Right atrium auricular region (tissue), 2 donors: ENCODE data around the gene BRIP1. TPM values are rescaled to one million over a fixed set of nuclear protein-coding genes. Genes with fewer than 3 reads are reported as not detected.
A peak's percentile ranks its signal among the peaks of the same experiment; 100 is the strongest.
"Not testable (repeated sequence)": the region's sequence is repeated elsewhere in the genome, so short reads cannot be mapped to it uniquely, and the experiment has no call there.

Experiments used
- DNase-seq: peaks from one replicate; pipeline ENCODE4 v3.0.0-alpha.2; 2019; ENCODE audit warnings: low spot score
- H3K27ac ChIP-seq, 2 donors: fragments of 200-600 bp; sonication (generic); 1 replicate in 1 of 2; 2 replicates in 1 of 2; pipeline ENCODE4 v1.5.1; 2016 to 2019
- H3K27me3 ChIP-seq, 2 donors: fragments of 200-600 bp; sonication (generic); one replicate each; pipeline versions ENCODE4 v1.5.1 to v1.6.0; 2017 to 2019
- H3K36me3 ChIP-seq: fragments of 200-600 bp; sonication (generic); one replicate; pipeline ENCODE4 v1.5.1; 2016
- H3K4me1 ChIP-seq, 2 donors: fragments of 200-600 bp; sonication (generic); one replicate each; pipeline versions ENCODE4 v1.5.1 to v1.6.0; 2017 to 2019
- H3K4me3 ChIP-seq, 2 donors: fragments of 200-600 bp; sonication (generic); 1 replicate in 1 of 2; 2 replicates in 1 of 2; pipeline ENCODE4 v1.5.1; 2017 to 2019; ENCODE audit warnings: mild to moderate bottlenecking in 1 of 2, moderate library complexity in 1 of 2
- H3K9me3 ChIP-seq, 2 donors: fragments of 200-600 bp; sonication (generic); one replicate each; pipeline ENCODE4 v1.5.1; 2019
- total RNA-seq, 2 donors: library from RNA; depleted of rRNA; stranded (reverse); fragments of >200 nt; gene quantifications; one replicate each; pipeline ENCODE4 v1.1.0, GENCODE V29; 2016
- TF ChIP-seq, protein P1 (sequence below), 2 donors: fragments of 200-600 bp; sonication (generic); IDR thresholded peaks; one replicate each; pipeline ENCODE4 v1.5.1; 2019; ENCODE audit warnings: antibody characterized with exemption in 2 of 2

The BRIP1 gene
- total RNA-seq, 2 donors from 2014 or later, result not detected

DNA sequence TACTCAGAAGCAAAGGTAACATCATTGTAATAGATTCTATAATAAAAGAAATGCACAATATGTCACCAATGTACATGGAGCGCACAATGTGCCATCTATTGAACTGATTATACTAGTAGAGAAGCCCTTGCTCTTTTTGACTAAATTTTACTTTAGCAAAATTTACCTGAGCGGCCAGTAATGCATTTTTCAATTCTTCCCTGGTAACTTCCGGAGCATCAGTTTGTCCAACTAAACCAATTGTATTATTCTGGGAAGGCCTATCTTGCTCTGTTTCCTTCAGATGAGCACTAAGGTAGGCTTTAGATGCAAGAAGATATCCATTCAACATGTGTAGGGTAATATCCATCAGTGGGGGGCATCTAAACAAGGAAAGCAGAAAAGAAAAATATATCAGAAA is 8.8 kb upstream of the BRIP1 start:
- TF ChIP-seq, protein P1, sequence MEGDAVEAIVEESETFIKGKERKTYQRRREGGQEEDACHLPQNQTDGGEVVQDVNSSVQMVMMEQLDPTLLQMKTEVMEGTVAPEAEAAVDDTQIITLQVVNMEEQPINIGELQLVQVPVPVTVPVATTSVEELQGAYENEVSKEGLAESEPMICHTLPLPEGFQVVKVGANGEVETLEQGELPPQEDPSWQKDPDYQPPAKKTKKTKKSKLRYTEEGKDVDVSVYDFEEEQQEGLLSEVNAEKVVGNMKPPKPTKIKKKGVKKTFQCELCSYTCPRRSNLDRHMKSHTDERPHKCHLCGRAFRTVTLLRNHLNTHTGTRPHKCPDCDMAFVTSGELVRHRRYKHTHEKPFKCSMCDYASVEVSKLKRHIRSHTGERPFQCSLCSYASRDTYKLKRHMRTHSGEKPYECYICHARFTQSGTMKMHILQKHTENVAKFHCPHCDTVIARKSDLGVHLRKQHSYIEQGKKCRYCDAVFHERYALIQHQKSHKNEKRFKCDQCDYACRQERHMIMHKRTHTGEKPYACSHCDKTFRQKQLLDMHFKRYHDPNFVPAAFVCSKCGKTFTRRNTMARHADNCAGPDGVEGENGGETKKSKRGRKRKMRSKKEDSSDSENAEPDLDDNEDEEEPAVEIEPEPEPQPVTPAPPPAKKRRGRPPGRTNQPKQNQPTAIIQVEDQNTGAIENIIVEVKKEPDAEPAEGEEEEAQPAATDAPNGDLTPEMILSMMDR (IDR thresholded peaks at IDR 0.05), result no peak
- Histone ChIP-seq H3K4me1 (no peaks in the 10 kb centered on the region), H3K4me3 (no peak overlapping the region), H3K36me3 (peaks cover 37% of the 10 kb centered on the region), H3K9me3 (no peaks in the 10 kb centered on the region), H3K27me3 (no peaks in the 10 kb centered on the region), H3K27ac (no peak overlapping the region)
- DNase-seq, result no peak

- no peak for DNase-seq
- H3K4me1 ChIP-seq, result no peaks in the 10 kb centered on the region
- no peaks in the 10 kb centered on the region for H3K27me3 ChIP-seq
- H3K27ac ChIP-seq, result no peak overlapping the region
- peaks cover 27% of the 10 kb centered on the region for H3K36me3 ChIP-seq
- H3K4me3 ChIP-seq, result no peak overlapping the region
- H3K9me3 ChIP-seq, result no peaks in the 10 kb centered on the region
- TF ChIP-seq, protein P1 (IDR thresholded peaks at IDR 0.05), result no peak
Measured at GRCh38 chr17:61869138-61869537, 5.8 kb upstream of the BRIP1 start.

DNA sequence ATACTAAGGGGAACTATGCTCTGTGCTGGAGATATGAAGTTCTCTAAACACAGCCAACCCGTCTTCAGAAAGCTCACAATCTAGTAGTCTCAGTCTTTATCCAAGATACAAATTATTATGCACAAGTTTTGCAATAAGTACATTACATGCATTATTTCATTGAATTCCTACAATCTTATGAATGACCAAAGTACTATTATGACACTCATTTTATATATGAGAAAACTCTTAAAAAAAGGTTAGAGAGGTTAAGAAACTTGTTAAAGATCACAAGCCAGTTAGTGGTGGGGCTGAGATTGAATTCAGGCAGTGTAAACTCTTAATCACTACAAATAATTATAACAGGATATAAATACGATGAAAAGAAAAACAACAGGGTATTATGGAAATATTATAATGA is 4.7 kb upstream of the BRIP1 start:
- H3K9me3 ChIP-seq, result no peaks in the 10 kb centered on the region
- peaks cover 27% of the 10 kb centered on the region for H3K36me3 ChIP-seq
- TF ChIP-seq, protein P1 (IDR thresholded peaks at IDR 0.05), result no peak

DNA sequence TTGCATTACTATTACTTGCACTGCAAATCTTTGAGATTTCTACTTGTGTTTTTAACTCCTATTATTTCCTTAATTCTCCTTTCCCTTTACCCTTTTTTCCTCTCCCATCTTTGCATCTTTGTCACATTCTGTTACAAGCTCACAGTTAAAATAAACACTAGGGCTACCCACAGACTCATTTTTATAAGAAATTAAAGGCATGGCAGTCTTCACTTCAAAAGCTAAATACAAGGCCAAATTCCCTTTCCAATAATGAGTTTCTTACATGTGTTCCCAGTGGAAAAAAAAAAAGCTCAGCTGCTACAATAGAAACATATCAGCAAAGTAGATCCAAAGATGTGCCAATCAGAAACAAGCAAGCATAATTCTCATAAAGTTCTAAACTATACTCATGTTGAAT is 3.7 kb upstream of the BRIP1 start:
- H3K36me3 ChIP-seq, result peaks cover 27% of the 10 kb centered on the region

More for the DNA sequence above, 4.7 kb upstream of the BRIP1 start:
- DNase-seq, result no peak
- Histone ChIP-seq H3K27ac (no peak overlapping the region), H3K4me3 (no peak overlapping the region), H3K27me3 (no peaks in the 10 kb centered on the region), H3K4me1 (no peaks in the 10 kb centered on the region)

DNA sequence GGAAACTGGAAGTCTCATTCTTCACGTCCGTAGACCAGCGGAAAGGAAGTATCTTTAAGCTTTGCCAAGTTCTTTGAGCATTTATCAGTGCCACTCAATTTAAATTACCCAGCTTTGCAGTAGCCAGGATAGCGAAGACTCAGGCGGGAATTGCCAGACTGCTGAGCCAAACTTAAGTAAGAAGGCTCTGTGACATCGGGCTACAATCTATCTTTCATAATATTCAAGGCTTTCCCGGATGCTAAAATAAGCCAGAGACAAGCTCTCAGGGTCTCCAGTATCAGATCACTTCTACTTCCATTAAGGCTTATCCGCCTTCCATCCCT is 436 bp upstream of the BRIP1 start:
- Histone ChIP-seq H3K27me3 (no peaks in the 10 kb centered on the region), H3K9me3 (no peaks in the 10 kb centered on the region), H3K27ac (peak overlapping the region; percentile 63 to 66), H3K4me3 (peak overlapping the region; percentile 64 to 70), H3K4me1 (peaks cover 0 to 5% of the 10 kb centered on the region in 2 donors), H3K36me3 (no peaks in the 10 kb centered on the region)
- no peak for DNase-seq
- TF ChIP-seq, protein P1 (IDR thresholded peaks at IDR 0.05), result no peak

More for the DNA sequence above, 3.7 kb upstream of the BRIP1 start:
- TF ChIP-seq, protein P1 (IDR thresholded peaks at IDR 0.05), result no peak
- H3K4me1 ChIP-seq, result peaks cover 0 to 5% of the 10 kb centered on the region in 2 donors
- H3K27ac ChIP-seq, result no peak overlapping the region
- H3K4me3 ChIP-seq, result no peak overlapping the region
- DNase-seq, result no peak
- no peaks in the 10 kb centered on the region for H3K27me3 ChIP-seq
- no peaks in the 10 kb centered on the region for H3K9me3 ChIP-seq

- Histone ChIP-seq H3K27ac (no peak overlapping the region), H3K4me3 (no peak overlapping the region), H3K4me1 (peaks cover 0 to 5% of the 10 kb centered on the region in 2 donors), H3K36me3 (no peaks in the 10 kb centered on the region), H3K27me3 (no peaks in the 10 kb centered on the region), H3K9me3 (no peaks in the 10 kb centered on the region)
- TF ChIP-seq, protein P1 (IDR thresholded peaks at IDR 0.05), result no peak
- DNase-seq, result no peak
Measured at GRCh38 chr17:61862105-61862574, 1.2 kb downstream of the BRIP1 start.

GRCh38 chr17:61860397-61860796 is 2.9 kb downstream of the BRIP1 start:
- not testable (repeated sequence) for H3K27ac ChIP-seq, H3K9me3 ChIP-seq, DNase-seq

More at GRCh38 chr17:61860397-61860796, 2.9 kb downstream of the BRIP1 start:
- H3K27me3 ChIP-seq, H3K4me3 ChIP-seq, H3K36me3 ChIP-seq, H3K4me1 ChIP-seq: not testable (repeated sequence)
